Activated CD4-positive, alpha-beta T cell treated with anti-CD3 and anti-CD28 coated beads, Interleukin-2, amount 50 U/mL, for 1 hour (primary cell): Measurements from ENCODE around the gene MGAT3.
"Not testable (repeated sequence)": the region's sequence is repeated elsewhere in the genome, so short reads cannot be mapped to it uniquely, and the experiment has no call there.

ENCODE experiments used
- DNase-seq: peaks from one replicate; pipeline ENCODE4 v3.0.0-alpha.2; 2020

MGAT3 gene

DNA sequence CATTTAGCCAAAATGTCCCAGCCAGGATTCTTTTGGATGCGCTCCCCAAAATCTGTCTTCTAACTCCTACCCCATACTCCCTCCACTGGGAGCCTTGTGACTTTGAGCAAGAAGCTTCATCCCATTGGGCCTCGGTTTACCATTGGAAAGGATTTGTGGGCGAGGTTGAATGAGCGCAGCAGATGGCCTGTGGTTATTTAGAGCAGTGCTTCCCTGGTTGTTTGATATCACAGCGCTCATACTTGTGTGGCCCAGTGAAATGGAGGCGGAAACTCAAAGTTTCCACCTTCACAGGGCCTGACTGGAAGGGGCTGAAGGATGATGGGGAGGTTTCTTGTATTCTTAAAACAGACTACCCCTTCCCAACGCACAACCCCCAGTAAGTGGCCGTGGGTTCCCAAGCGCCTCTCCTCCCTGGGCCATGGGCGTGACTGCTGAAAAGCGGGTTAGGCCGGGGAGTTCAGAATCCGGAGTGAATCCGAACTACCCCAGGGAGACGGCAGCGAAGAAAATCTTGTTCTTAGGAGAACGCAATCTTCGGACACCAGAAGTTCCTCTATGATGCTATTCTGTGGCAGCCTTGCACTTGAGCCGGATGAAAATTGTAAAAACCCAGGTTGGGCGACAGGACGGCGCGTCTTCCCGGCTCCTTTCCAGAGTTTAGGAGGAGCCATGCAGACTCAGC lies 62.3 kb downstream of the MGAT3 start:
- no peak for DNase-seq

- DNase-seq, result no peak
These were observed 62.9 kb downstream of the MGAT3 start for GRCh38 chr22:39519681-39520225.

DNA sequence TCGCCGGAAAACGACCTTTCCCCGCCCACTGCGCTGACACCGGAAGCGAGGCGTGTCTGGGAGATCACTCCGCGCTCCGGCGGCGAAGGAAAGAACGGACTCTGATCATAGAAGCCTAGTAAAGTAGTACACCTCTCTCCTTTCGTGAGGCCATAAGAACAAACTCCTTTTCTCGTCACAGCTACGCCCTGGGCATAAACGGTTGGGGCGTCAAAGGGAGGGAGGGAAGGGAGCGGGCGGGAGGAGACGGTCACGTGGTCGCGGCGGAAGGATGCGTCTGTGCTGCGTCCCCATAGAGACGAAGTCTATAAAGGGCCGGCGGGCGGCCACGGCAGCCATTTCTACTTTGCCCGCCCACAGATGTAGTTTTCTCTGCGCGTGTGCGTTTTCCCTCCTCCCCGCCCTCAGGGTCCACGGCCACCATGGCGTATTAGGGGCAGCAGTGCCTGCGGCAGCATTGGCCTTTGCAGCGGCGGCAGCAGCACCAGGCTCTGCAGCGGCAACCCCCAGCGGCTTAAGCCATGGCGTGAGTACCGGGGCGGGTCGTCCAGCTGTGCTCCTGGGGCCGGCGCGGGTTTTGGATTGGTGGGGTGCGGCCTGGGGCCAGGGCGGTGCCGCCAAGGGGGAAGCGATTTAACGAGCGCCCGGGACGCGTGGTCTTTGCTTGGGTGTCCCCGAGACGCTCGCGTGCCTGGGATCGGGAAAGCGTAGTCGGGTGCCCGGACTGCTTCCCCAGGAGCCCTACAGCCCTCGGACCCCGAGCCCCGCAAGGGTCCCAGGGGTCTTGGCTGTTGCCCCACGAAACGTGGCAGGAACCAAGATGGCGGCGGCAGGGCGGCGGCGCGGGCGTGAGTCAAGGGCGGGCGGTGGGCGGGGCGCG lies 63.7 kb downstream of the MGAT3 start, which contains the start of gene ATF4:
Gene ATF4, plus strand, starts transcription at position 337 of the 880 bp plus-strand sequence. CDS start 884 bp downstream, outside the sequence.
- peak; percentile 95 for DNase-seq

DNA sequence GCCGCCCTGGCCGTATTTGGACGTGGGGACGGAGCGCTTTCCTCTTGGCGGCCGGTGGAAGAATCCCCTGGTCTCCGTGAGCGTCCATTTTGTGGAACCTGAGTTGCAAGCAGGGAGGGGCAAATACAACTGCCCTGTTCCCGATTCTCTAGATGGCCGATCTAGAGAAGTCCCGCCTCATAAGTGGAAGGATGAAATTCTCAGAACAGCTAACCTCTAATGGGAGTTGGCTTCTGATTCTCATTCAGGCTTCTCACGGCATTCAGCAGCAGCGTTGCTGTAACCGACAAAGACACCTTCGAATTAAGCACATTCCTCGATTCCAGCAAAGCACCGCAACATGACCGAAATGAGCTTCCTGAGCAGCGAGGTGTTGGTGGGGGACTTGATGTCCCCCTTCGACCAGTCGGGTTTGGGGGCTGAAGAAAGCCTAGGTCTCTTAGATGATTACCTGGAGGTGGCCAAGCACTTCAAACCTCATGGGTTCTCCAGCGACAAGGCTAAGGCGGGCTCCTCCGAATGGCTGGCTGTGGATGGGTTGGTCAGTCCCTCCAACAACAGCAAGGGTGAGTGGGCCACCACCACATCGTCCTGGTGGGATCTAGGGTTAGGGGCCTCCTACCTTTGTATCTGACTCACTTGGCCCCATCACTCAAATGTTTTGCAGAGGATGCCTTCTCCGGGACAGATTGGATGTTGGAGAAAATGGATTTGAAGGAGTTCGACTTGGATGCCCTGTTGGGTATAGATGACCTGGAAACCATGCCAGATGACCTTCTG lies 64.5 kb downstream of the MGAT3 start:
- not testable (repeated sequence) for DNase-seq

GRCh38 chr22:39522091-39522490 lies 65.3 kb downstream of the MGAT3 start:
- not testable (repeated sequence) for DNase-seq

GRCh38 chr22:39522567-39523300 lies 65.9 kb downstream of the MGAT3 start:
- DNase-seq, result no peak

- no peak for DNase-seq
These were observed 67.4 kb downstream of the MGAT3 start for GRCh38 chr22:39524089-39524752.

- DNase-seq, result no peak
These were observed 68.2 kb downstream of the MGAT3 start for GRCh38 chr22:39524753-39525657.

DNA sequence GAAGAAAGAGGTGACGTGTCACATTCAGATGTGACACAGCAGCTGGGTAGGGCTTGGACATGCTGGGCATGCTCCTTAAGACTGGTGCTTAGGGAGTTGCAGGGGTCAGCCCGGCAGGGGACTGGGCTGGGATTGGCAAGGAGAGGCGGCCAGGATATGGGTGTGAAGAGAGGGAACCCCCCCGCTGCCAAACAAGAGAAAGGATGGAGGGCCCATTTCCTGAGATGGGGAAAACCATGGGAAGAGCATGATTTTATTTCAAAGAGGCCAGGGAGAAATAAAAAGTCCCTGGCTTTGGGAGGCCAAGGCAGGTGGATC lies 68.8 kb downstream of the MGAT3 start:
- DNase-seq, result no peak

- no peak for DNase-seq
These were observed 69.9 kb downstream of the MGAT3 start for GRCh38 chr22:39526736-39527171.

DNA sequence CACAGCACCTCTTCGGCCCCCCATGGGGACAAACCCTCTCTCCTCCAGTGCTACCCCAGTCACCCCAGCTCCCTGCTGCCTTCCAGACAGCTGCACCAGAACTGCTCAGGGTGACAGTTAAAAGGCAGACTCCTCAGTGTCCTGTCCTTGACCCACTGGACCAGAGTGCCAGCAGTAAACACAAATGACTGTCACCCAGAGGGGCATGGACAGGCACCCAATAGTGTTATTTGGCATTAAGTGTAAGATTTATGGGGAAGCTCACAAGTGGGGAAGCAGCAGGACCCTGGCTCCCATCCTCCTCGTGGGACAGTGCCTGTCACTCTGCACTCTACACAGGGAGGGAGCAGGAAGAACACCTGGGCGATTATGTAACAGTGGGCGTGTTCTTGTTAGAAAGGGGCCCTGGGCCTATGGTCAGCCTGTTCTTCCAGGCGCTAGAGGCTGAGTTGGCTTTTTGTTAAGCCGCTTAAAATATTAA lies 70.7 kb downstream of the MGAT3 start:
- no peak for DNase-seq

DNA sequence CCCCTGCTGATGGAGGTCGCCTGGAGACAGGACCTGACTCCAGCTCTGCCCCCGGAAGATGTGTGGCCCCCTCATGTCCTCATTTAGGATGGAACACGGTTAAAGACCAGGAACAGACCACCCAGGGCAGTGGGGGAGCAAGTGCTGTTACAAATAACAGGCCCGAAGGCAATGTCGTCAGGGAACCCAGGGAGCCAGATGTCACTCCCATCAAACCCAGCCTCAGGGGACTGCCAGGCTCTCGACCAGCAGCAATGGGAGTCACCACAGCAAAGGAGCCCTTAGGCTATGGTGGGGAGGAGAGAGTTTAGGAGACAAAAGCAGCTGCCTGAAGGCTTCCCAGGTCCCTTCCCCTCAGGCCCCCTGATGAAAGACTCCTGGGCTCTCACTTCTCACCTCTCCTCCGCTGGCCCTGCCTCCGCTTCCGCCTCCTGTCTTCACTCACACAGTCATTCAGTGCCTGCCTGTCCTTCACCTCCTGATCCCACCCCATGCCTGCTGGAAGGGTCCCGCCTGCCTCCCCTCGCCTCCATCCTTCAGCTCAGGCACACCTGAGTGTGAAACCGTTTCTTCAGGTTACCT lies 71.4 kb downstream of the MGAT3 start:
- DNase-seq, result no peak

DNA sequence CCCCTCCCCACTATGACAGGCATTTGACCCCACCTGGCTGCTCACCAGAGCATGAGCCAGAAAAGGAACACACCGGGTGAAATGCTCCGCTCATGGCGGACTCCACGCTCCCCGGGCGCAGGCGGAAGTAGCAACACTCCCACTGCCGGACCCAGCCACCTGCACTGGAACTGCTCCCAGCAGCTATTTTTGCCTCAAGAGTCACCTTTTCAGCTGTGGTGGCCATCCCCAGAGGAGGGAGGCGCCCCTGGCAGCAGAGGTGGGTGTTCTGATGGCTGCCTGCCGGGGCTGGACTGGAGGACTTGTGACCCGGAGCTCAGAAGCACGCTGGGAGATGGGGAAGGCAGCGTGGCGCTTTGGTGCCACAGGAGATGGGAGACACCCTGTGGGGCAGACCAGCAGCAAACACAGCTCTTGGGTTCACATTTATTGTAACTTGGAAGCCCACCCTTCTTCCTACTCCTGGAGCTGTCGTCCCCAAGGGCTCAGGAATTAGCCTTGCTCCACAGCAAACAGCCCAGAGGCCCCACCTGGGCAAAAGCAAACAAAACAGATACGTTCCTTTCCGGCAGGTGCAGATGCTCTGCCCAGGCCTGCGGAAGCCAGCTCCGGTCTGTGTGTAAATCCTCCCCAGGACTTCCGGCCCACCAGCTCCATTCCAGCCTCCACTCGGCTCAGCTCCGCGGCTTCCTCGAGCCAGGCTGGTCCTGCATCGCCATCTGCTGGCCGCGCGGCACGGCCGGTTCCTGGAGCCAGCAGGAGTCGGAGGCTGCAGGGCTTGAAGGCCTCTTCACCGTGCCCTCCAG lies 72.1 kb downstream of the MGAT3 start:
- peak; percentile 92 for DNase-seq

- DNase-seq, result no peak
These were observed 72.7 kb downstream of the MGAT3 start for GRCh38 chr22:39529487-39529851.

- DNase-seq, result no peak
These were observed 73.3 kb downstream of the MGAT3 start for GRCh38 chr22:39530116-39530515.

GRCh38 chr22:39530692-39531331 lies 74.0 kb downstream of the MGAT3 start:
- no peak for DNase-seq

DNA sequence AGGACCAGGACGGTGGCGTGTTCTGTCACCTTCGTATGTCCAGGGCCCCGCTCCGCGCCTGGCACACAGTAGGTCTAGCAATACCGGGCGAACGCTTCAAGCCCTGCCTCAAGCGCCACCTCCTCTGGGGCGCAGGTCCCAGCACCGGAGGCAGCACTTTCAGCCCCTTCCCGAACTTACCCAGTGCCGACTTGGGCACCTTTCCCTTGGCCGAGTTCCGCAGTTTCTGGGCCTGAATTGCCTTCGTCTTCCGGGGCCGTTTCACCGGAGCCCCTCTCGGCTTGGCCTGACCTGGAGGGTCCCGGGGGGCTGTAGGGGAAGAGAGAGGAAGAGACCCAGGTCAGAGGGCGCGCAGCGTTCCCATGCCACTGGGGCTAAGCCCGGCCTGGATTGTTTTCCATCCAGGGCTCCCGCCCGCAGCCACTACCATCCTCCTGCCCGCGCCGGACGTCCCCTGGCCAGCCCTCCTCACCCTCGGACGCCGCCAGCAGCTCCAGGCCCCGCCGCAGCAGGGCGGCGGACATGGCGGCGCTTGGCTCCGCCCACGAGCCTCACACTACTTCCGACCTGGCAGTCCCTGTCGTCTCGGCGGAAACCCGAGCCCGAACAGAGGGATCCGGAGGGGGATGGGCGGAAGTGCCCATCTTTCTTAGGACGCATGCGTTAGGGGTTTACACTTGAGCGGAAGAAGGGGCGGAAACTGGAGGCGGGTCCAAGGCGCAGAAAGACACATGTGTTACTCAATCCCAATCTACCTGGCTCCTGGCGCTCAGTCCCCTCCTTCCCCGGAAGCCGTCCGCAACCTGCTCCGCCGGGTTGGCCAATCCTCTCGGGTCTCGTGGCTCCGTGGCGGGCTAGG lies 75.6 kb downstream of the MGAT3 start, which contains the start of gene RPS19BP1:
Gene RPS19BP1, minus strand, starts transcription at position 534 of the 859 bp plus-strand sequence. Its CDS starts 10 bp downstream, at position 524.
- DNase-seq, result peak; percentile 99

- no peak for DNase-seq
These were observed 77.3 kb downstream of the MGAT3 start for GRCh38 chr22:39534092-39534506.
